Measurements from ENCODE around the gene TSNAX.

- TF ChIP-seq CTCF (optimal IDR thresholded peaks at IDR 0.05 in 1 of 3, IDR thresholded peaks at IDR 0.05 in 1 of 3, conservative IDR thresholded peaks at IDR 0.05 in 1 of 3; ENCODE audit: extremely low read depth in 1 of 3, insufficient read depth in 2 of 3, low read length in 3 of 3) (no peak), EZH2 (IDR thresholded peaks at IDR 0.05; ENCODE audit: low read length) (no peak)
These were observed 65.7 kb downstream of the TSNAX start for GRCh38 chr1:231594123-231594522.
